DND-41 (cell line): ENCODE measurements around the gene ZCCHC14.

Source experiments
- ATAC-seq: fragments of 200-7000 bp; cut with Tn5 transposase; 3 replicates; pipeline ENCODE4 v1.9.1; 2021; ENCODE audit warnings: low read depth; ENCODE audit not compliant: insufficient read depth
- DNase-seq: peaks from one replicate; pipeline ENCODE4 v3.0.0-alpha.2; 2020
- H2AFZ ChIP-seq: 2 replicates; pipeline ENCODE4 v1.6.0; 2012; ENCODE audit warnings: low read depth, low read length
- H3K27ac ChIP-seq: 2 replicates; pipeline ENCODE4 v1.5.1; 2012; ENCODE audit warnings: low read length, inconsistent platforms
- H3K27me3 ChIP-seq: fragments of 200-600 bp; sonication (generic); 2 replicates; pipeline ENCODE4 v1.6.0; 2012; ENCODE audit warnings: low read length, mild to moderate bottlenecking, inconsistent platforms; ENCODE audit not compliant: insufficient read depth, poor library complexity
- H3K36me3 ChIP-seq: 2 replicates; pipeline ENCODE4 v1.5.1; 2012; ENCODE audit warnings: low read length, inconsistent platforms; ENCODE audit not compliant: insufficient read depth
- H3K4me1 ChIP-seq: 2 replicates; pipeline ENCODE4 v1.5.1; 2012; ENCODE audit warnings: mild to moderate bottlenecking, low read length; ENCODE audit not compliant: insufficient read depth
- H3K4me2 ChIP-seq: 2 replicates; pipeline ENCODE4 v1.6.0; 2012; ENCODE audit warnings: mild to moderate bottlenecking, moderate library complexity, low read length, inconsistent platforms; ENCODE audit not compliant: insufficient read depth
- H3K4me3 ChIP-seq, 2 experiments: fragments of 200-600 bp in 1 of 2; shearing (Covaris generic) in 1 of 2; 2 replicates each; pipeline ENCODE4 v1.5.1; 2012 to 2016; ENCODE audit warnings: inconsistent platforms in 2 of 2, low read length in 2 of 2, mild to moderate bottlenecking in 2 of 2, low read depth in 1 of 2, moderate library complexity in 1 of 2
- H3K79me2 ChIP-seq: 2 replicates; pipeline ENCODE4 v1.6.0; 2012; ENCODE audit warnings: low read length, inconsistent platforms; ENCODE audit not compliant: insufficient read depth
- H3K9ac ChIP-seq: 2 replicates; pipeline ENCODE4 v1.6.0; 2012; ENCODE audit warnings: low read depth, mild to moderate bottlenecking, inconsistent platforms, low read length, moderate library complexity
- H3K9me3 ChIP-seq: 2 replicates; pipeline ENCODE4 v1.5.1; 2012; ENCODE audit warnings: low read length, moderate library complexity, mild to moderate bottlenecking, inconsistent platforms; ENCODE audit not compliant: insufficient read depth, severe bottlenecking
- H4K20me1 ChIP-seq: 2 replicates; pipeline ENCODE4 v1.6.0; 2012; ENCODE audit warnings: low read length; ENCODE audit not compliant: insufficient read depth
- CTCF ChIP-seq: IDR thresholded peaks from 2 replicates; pipeline ENCODE4 v1.5.1; 2012; ENCODE audit warnings: borderline replicate concordance, low read length, moderate library complexity, mild to moderate bottlenecking; ENCODE audit not compliant: poor library complexity, severe bottlenecking; ENCODE audit errors: extremely low read depth
- EZH2 ChIP-seq: IDR thresholded peaks from 3 replicates; pipeline ENCODE4 v1.6.1; 2012; ENCODE audit warnings: borderline replicate concordance, low read depth, mild to moderate bottlenecking, moderate library complexity, low read length, inconsistent platforms; ENCODE audit not compliant: severe bottlenecking

The ZCCHC14 gene

GRCh38 chr16:87360862-87361610 lies 131.8 kb downstream of the ZCCHC14 start:
- no peak overlapping the region for H2AFZ ChIP-seq
- no peak overlapping the region for H3K4me2 ChIP-seq
- no peak for ATAC-seq
- no peak for DNase-seq
- TF ChIP-seq CTCF, result no peak
- no peak for TF ChIP-seq EZH2
- peaks cover 69% of the 10 kb centered on the region for H3K36me3 ChIP-seq
- H3K4me1 ChIP-seq, result no peaks in the 10 kb centered on the region
- H3K9ac ChIP-seq, result no peak overlapping the region
- H3K27me3 ChIP-seq, result no peaks in the 10 kb centered on the region
- peaks cover 52% of the 10 kb centered on the region for H4K20me1 ChIP-seq
- H3K4me3 ChIP-seq, result no peak overlapping the region
- no peak overlapping the region for H3K27ac ChIP-seq
- H3K79me2 ChIP-seq, result peaks cover 55% of the 10 kb centered on the region
- no peaks in the 10 kb centered on the region for H3K9me3 ChIP-seq

- Histone ChIP-seq H4K20me1 (peaks cover 38% of the 10 kb centered on the region), H3K4me3 (no peak overlapping the region), H3K27me3 (no peaks in the 10 kb centered on the region), H2AFZ (no peak overlapping the region), H3K79me2 (peaks cover 45% of the 10 kb centered on the region), H3K4me2 (no peak overlapping the region), H3K9me3 (no peaks in the 10 kb centered on the region), H3K36me3 (peaks cover 58% of the 10 kb centered on the region), H3K4me1 (no peaks in the 10 kb centered on the region), H3K27ac (no peak overlapping the region), H3K9ac (no peak overlapping the region)
- TF ChIP-seq CTCF (no peak), EZH2 (no peak)
- ATAC-seq (no peak), DNase-seq (no peak)
These were observed 133.7 kb downstream of the ZCCHC14 start for GRCh38 chr16:87359121-87359520.

- no peak for DNase-seq
- Histone ChIP-seq H3K9ac (no peak overlapping the region), H3K4me1 (no peaks in the 10 kb centered on the region), H3K27me3 (no peaks in the 10 kb centered on the region), H2AFZ (no peak overlapping the region), H3K4me3 (no peak overlapping the region), H3K27ac (no peak overlapping the region), H3K9me3 (no peaks in the 10 kb centered on the region), H3K79me2 (peaks cover 40% of the 10 kb centered on the region), H4K20me1 (peaks cover 34% of the 10 kb centered on the region), H3K4me2 (no peak overlapping the region), H3K36me3 (peaks cover 55% of the 10 kb centered on the region)
- ATAC-seq, result no peak
- TF ChIP-seq CTCF (no peak), EZH2 (no peak)
These were observed 134.1 kb downstream of the ZCCHC14 start for GRCh38 chr16:87358696-87359095.

- H4K20me1 ChIP-seq, result peaks cover 32% of the 10 kb centered on the region
- no peak overlapping the region for H3K4me3 ChIP-seq
- no peaks in the 10 kb centered on the region for H3K4me1 ChIP-seq
- no peak for DNase-seq
- TF ChIP-seq CTCF (no peak), EZH2 (no peak)
- H3K36me3 ChIP-seq, result peaks cover 56% of the 10 kb centered on the region
- no peak overlapping the region for H3K9ac ChIP-seq
- H2AFZ ChIP-seq, result no peak overlapping the region
- H3K27me3 ChIP-seq, result no peaks in the 10 kb centered on the region
- no peak for ATAC-seq
- H3K27ac ChIP-seq, result no peak overlapping the region
- H3K79me2 ChIP-seq, result peaks cover 38% of the 10 kb centered on the region
- no peaks in the 10 kb centered on the region for H3K9me3 ChIP-seq
- H3K4me2 ChIP-seq, result no peak overlapping the region
These were observed 134.6 kb downstream of the ZCCHC14 start for GRCh38 chr16:87358250-87358649.
